Esophagus muscularis mucosa (tissue), 4 donors: ENCODE measurements around the gene C9orf85. TPM values are rescaled to one million over a fixed set of nuclear protein-coding genes. Genes with fewer than 3 reads are reported as not detected.

ENCODE experiments used
- DNase-seq: peaks from one replicate; pipeline ENCODE4 v3.0.0-alpha.2; 2017; ENCODE audit errors: extremely low spot score
- H3K27ac ChIP-seq, 4 donors: fragments of 200-600 bp; sonication (generic); replicated peaks in 1 of 4; 1 replicate in 3 of 4; 2 replicates in 1 of 4; pipeline ENCODE4 v1.5.1; 2016 to 2019; ENCODE audit warnings: mild to moderate bottlenecking in 1 of 4
- H3K27me3 ChIP-seq, 4 donors: fragments of 200-600 bp; sonication (generic); one replicate each; pipeline versions ENCODE4 v1.5.1 to v1.6.0; 2016 to 2019
- H3K36me3 ChIP-seq, 4 donors: fragments of 200-600 bp; sonication (generic); one replicate each; pipeline ENCODE4 v1.5.1; 2016 to 2019
- H3K4me1 ChIP-seq, 4 donors: fragments of 200-600 bp; sonication (generic); one replicate each; pipeline ENCODE4 v1.5.1; 2016 to 2019
- H3K4me3 ChIP-seq, 4 donors: fragments of 200-600 bp; sonication (generic); 1 replicate in 2 of 4; 2 replicates in 2 of 4; pipeline ENCODE4 v1.5.1; 2016 to 2019; ENCODE audit warnings: mild to moderate bottlenecking in 4 of 4, moderate library complexity in 1 of 4
- H3K9me3 ChIP-seq, 4 donors: fragments of 200-600 bp; sonication (generic); 1 replicate in 3 of 4; 2 replicates in 1 of 4; pipeline ENCODE4 v1.5.1; 2016 to 2019
- CTCF ChIP-seq, 3 experiments: fragments of 200-600 bp in 2 of 3; fragments of 450-650 bp in 1 of 3; sonication (generic) in 2 of 3; IDR thresholded peaks; one replicate each; pipeline ENCODE4 v1.5.1; 2017 to 2019; ENCODE audit warnings: antibody characterized with exemption in 3 of 3, mild to moderate bottlenecking in 2 of 3, moderate library complexity in 1 of 3
- EP300 ChIP-seq: sonication (generic); formaldehyde crosslinking; IDR thresholded peaks from one replicate; pipeline ENCODE4 v1.6.1; 2017; ENCODE audit warnings: antibody characterized with exemption
- POLR2A ChIP-seq: fragments of 450-650 bp; IDR thresholded peaks from one replicate; pipeline ENCODE4 v1.6.1; 2017; ENCODE audit warnings: antibody characterized with exemption, moderate library complexity, mild to moderate bottlenecking, low read depth
- POLR2AphosphoS5 ChIP-seq, 2 donors: sonication (generic); formaldehyde crosslinking; IDR thresholded peaks; one replicate each; pipeline ENCODE4 v1.6.1; 2017; ENCODE audit warnings: antibody characterized with exemption in 2 of 2
- WGBS: methylation state at CpG from one replicate; pipeline ENCODE4 v1.1.5; 2018; 5-methylcytosine and 5-hydroxymethylcytosine counted together
- intact Hi-C: fragments of 100-400 bp; cut with DNase I; formaldehyde crosslinking; loops from one replicate; pipeline ENCODE4 v1.15.1; 2023
- total RNA-seq, 4 donors: library from RNA; depleted of rRNA; stranded (reverse); fragments of >200 nt; gene quantifications; one replicate each; pipeline versions ENCODE4 v1.1.0 to v1.2.1, GENCODE V29; 2016

Gene C9orf85
- total RNA-seq, 4 donors from 2014 or later = 5.8 to 12.3 (median 8.5) TPM

- no peak for DNase-seq
- Histone ChIP-seq H3K27ac (no peak overlapping the region), H3K27me3 (no peaks in the 10 kb centered on the region), H3K9me3 (no peaks in the 10 kb centered on the region), H3K4me1 (peaks cover 0 to 6% (median 0%) of the 10 kb centered on the region in 4 donors), H3K36me3 (peaks cover 0 to 14% (median 1%) of the 10 kb centered on the region in 4 donors), H3K4me3 (no peak overlapping the region)
- intact Hi-C loops = no loop called here
- WGBS = 36% methylated on average over 5 of the region's 5 CpGs
- TF ChIP-seq POLR2AphosphoS5 (IDR thresholded peaks at IDR 0.05) = no peak
- TF ChIP-seq EP300 = no peak
- TF ChIP-seq POLR2A = no peak
- TF ChIP-seq CTCF (IDR thresholded peaks at IDR 0.05) = no peak
These were observed 69.1 kb downstream of the C9orf85 start for GRCh38 chr9:71980266-71981190.

GRCh38 chr9:71981944-71982343 lies 70.5 kb downstream of the C9orf85 start:
- Histone ChIP-seq H3K4me3 (no peak overlapping the region), H3K36me3 (peaks cover 0 to 14% (median 1%) of the 10 kb centered on the region in 4 donors), H3K27ac (no peak overlapping the region), H3K27me3 (no peaks in the 10 kb centered on the region), H3K9me3 (no peaks in the 10 kb centered on the region), H3K4me1 (peaks cover 0 to 6% (median 0%) of the 10 kb centered on the region in 4 donors)
- intact Hi-C loops = no loop called here
- TF ChIP-seq POLR2A = no peak
- no peak for TF ChIP-seq EP300
- no peak for TF ChIP-seq CTCF (IDR thresholded peaks at IDR 0.05)
- DNase-seq = no peak
- WGBS = 92% methylated on average over 2 of the region's 2 CpGs

GRCh38 chr9:71984403-71984802 lies 73.0 kb downstream of the C9orf85 start:
- no peak overlapping the region for H3K4me3 ChIP-seq
- TF ChIP-seq EP300 (no peak), POLR2A (no peak), CTCF (IDR thresholded peaks at IDR 0.05) (no peak), POLR2AphosphoS5 (IDR thresholded peaks at IDR 0.05) (no peak)
- no peaks in the 10 kb centered on the region for H3K9me3 ChIP-seq
- no peak overlapping the region for H3K27ac ChIP-seq
- intact Hi-C loops = no loop called here
- H3K4me1 ChIP-seq = peaks cover 0 to 6% (median 0%) of the 10 kb centered on the region in 4 donors
- 71% methylated on average over 2 of the region's 2 CpGs for WGBS
- H3K27me3 ChIP-seq = no peaks in the 10 kb centered on the region
- no peak for DNase-seq
- peaks cover 0 to 14% (median 0%) of the 10 kb centered on the region in 4 donors for H3K36me3 ChIP-seq

- 89% methylated on average over 7 of the region's 7 CpGs for WGBS
- Histone ChIP-seq H3K4me1 (peaks cover 0 to 6% (median 0%) of the 10 kb centered on the region in 4 donors), H3K27ac (no peak overlapping the region), H3K9me3 (no peaks in the 10 kb centered on the region), H3K27me3 (no peaks in the 10 kb centered on the region), H3K36me3 (peaks cover 0 to 14% (median 0%) of the 10 kb centered on the region in 4 donors), H3K4me3 (no peak overlapping the region)
- no peak for DNase-seq
- no peak for TF ChIP-seq POLR2AphosphoS5 (IDR thresholded peaks at IDR 0.05)
- no peak for TF ChIP-seq POLR2A
- no peak for TF ChIP-seq EP300
- TF ChIP-seq CTCF (IDR thresholded peaks at IDR 0.05) = no peak
- intact Hi-C loops = no loop called here
These were observed 73.4 kb downstream of the C9orf85 start for GRCh38 chr9:71984831-71985281.
